22Rv1 (cell line): ENCODE data around the gene MAP1LC3A.

ENCODE experiments used
- CTCF ChIP-seq: fragments of 450-650 bp; IDR thresholded peaks from 2 replicates; pipeline ENCODE4 v1.5.1; 2017; ENCODE audit warnings: mild to moderate bottlenecking
- ZFX ChIP-seq: fragments of 450-650 bp; IDR thresholded peaks from 2 replicates; pipeline ENCODE4 v1.6.1; 2017; ENCODE audit warnings: antibody characterized with exemption, borderline replicate concordance

- TF ChIP-seq CTCF (no peak), ZFX (no peak)
These were observed 24.4 kb downstream of the MAP1LC3A start for GRCh38 chr20:34582911-34583310.
